ENCODE results near the gene ANO7. TPM values are rescaled to one million over a fixed set of nuclear protein-coding genes. Genes with fewer than 3 reads are reported as not detected.

Gene ANO7
- polyA plus RNA-seq, 1 donor from 2014 or later, result not detected

- no peaks in the 10 kb centered on the region for H3K79me2 ChIP-seq (replicated peaks; ENCODE audit: insufficient read depth, low read length)
- no peaks in the 10 kb centered on the region for H3K27me3 ChIP-seq (ENCODE audit: insufficient read depth, low read depth, low read length)
- H3K4me2 ChIP-seq (ENCODE audit: low read length), result no peak overlapping the region
- H3K9me3 ChIP-seq (ENCODE audit: low read length), result no peaks in the 10 kb centered on the region
- peaks cover 19% of the 10 kb centered on the region for H3K36me3 ChIP-seq (ENCODE audit: insufficient read depth, low read length)
- no peaks in the 10 kb centered on the region for H3K9me2 ChIP-seq (ENCODE audit: insufficient read depth, low read length)
- H3K9ac ChIP-seq (ENCODE audit: low read length), result no peak overlapping the region
- H3F3A ChIP-seq (ENCODE audit: insufficient read depth, low read length, poor library complexity, severe bottlenecking), result no peaks in the 10 kb centered on the region
- H4K20me1 ChIP-seq (ENCODE audit: insufficient read depth), result no peaks in the 10 kb centered on the region
- no peak overlapping the region for H3K4me3 ChIP-seq (ENCODE audit: low read length)
- H3K27ac ChIP-seq (ENCODE audit: low read length), result no peak overlapping the region
- TF ChIP-seq TAF1 (IDR thresholded peaks at IDR 0.05; ENCODE audit: low read depth) (no peak), SMC3 (conservative IDR thresholded peaks at IDR 0.05; ENCODE audit: poor library complexity) (no peak), RAD21 (conservative IDR thresholded peaks at IDR 0.05) (no peak)
- H2AFZ ChIP-seq (ENCODE audit: low read depth, low read length), result no peak overlapping the region
Observed at GRCh38 chr2:241256168-241256545, 67.7 kb downstream of the ANO7 start.

- Histone ChIP-seq H3K9me2 (ENCODE audit: insufficient read depth, low read length) (no peaks in the 10 kb centered on the region), H3K27me3 (ENCODE audit: insufficient read depth, low read depth, low read length) (no peaks in the 10 kb centered on the region), H3K36me3 (ENCODE audit: insufficient read depth, low read length) (peaks cover 18% of the 10 kb centered on the region), H3K79me2 (replicated peaks; ENCODE audit: insufficient read depth, low read length) (no peaks in the 10 kb centered on the region), H3K4me3 (ENCODE audit: low read length) (no peak overlapping the region), H4K20me1 (ENCODE audit: insufficient read depth) (no peaks in the 10 kb centered on the region), H3K9ac (ENCODE audit: low read length) (no peak overlapping the region), H3K9me3 (ENCODE audit: low read length) (no peaks in the 10 kb centered on the region), H3K4me2 (ENCODE audit: low read length) (no peak overlapping the region), H2AFZ (ENCODE audit: low read depth, low read length) (no peak overlapping the region), H3K27ac (ENCODE audit: low read length) (no peak overlapping the region), H3F3A (ENCODE audit: insufficient read depth, low read length, poor library complexity, severe bottlenecking) (no peaks in the 10 kb centered on the region)
- no peak for TF ChIP-seq POLR2AphosphoS5 (IDR thresholded peaks at IDR 0.05)
- peak; percentile 23 for TF ChIP-seq SMC3 (conservative IDR thresholded peaks at IDR 0.05; ENCODE audit: poor library complexity)
- TF ChIP-seq RAD21 (conservative IDR thresholded peaks at IDR 0.05), result peak; percentile 29
Observed at GRCh38 chr2:241257419-241258032, 69.0 kb downstream of the ANO7 start.

- TF ChIP-seq RAD21 (conservative IDR thresholded peaks at IDR 0.05) (no peak), SMC3 (conservative IDR thresholded peaks at IDR 0.05; ENCODE audit: poor library complexity) (no peak), EP300 (conservative IDR thresholded peaks at IDR 0.05; ENCODE audit: poor library complexity, severe bottlenecking) (no peak), TAF1 (IDR thresholded peaks at IDR 0.05; ENCODE audit: low read depth) (no peak), REST (IDR thresholded peaks at IDR 0.05; ENCODE audit: borderline replicate concordance) (no peak), MXI1 (conservative IDR thresholded peaks at IDR 0.05; ENCODE audit: poor library complexity, severe bottlenecking) (no peak), EZH2 (IDR thresholded peaks at IDR 0.05; ENCODE audit: borderline replicate concordance, insufficient read depth, low read length, poor library complexity, severe bottlenecking) (no peak), POLR2AphosphoS5 (IDR thresholded peaks at IDR 0.05) (no peak), CTCF (IDR thresholded peaks at IDR 0.05; ENCODE audit: poor library complexity, severe bottlenecking) (no peak)
- Histone ChIP-seq H3K79me2 (replicated peaks; ENCODE audit: insufficient read depth, low read length) (no peaks in the 10 kb centered on the region), H3K4me3 (ENCODE audit: low read length) (no peak overlapping the region), H4K20me1 (ENCODE audit: insufficient read depth) (no peaks in the 10 kb centered on the region), H3K27ac (ENCODE audit: low read length) (no peak overlapping the region), H3K9me2 (ENCODE audit: insufficient read depth, low read length) (no peaks in the 10 kb centered on the region), H3K4me2 (ENCODE audit: low read length) (no peak overlapping the region), H3F3A (ENCODE audit: insufficient read depth, low read length, poor library complexity, severe bottlenecking) (no peaks in the 10 kb centered on the region), H3K36me3 (ENCODE audit: insufficient read depth, low read length) (peaks cover 15% of the 10 kb centered on the region), H3K9me3 (ENCODE audit: low read length) (no peaks in the 10 kb centered on the region), H3K9ac (ENCODE audit: low read length) (no peak overlapping the region), H2AFZ (ENCODE audit: low read depth, low read length) (no peak overlapping the region), H3K27me3 (ENCODE audit: insufficient read depth, low read depth, low read length) (no peaks in the 10 kb centered on the region)
Observed at GRCh38 chr2:241258505-241259280, 70.2 kb downstream of the ANO7 start.

All from neural cell (in vitro differentiated cells).